Measurements from ENCODE around the gene COL19A1.

The COL19A1 gene

GRCh38 chr6:70225055-70225454 lies 358.7 kb downstream of the COL19A1 start:
- DNase-seq (ENCODE audit: low read depth) = no peak

DNA sequence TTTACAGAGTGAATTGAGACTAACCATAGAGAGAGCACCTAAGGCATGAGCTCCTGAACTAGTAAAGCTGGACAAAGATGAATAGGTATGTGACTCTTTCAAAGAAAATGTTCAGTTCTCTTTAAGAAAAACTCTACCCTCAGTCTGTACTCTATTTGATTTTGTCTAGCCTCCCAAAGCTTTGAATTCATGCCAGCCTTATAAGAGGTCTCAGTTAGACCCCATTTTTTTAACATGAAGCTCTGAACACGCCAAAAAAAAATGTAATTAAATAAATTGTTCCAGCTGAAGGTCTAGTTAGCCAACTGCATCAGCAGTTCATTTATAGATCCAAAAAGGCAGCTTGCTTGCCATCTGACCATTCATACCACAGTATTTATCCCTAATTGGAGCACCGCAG lies 365.0 kb downstream of the COL19A1 start:
- DNase-seq (ENCODE audit: low read depth) = no peak

DNA sequence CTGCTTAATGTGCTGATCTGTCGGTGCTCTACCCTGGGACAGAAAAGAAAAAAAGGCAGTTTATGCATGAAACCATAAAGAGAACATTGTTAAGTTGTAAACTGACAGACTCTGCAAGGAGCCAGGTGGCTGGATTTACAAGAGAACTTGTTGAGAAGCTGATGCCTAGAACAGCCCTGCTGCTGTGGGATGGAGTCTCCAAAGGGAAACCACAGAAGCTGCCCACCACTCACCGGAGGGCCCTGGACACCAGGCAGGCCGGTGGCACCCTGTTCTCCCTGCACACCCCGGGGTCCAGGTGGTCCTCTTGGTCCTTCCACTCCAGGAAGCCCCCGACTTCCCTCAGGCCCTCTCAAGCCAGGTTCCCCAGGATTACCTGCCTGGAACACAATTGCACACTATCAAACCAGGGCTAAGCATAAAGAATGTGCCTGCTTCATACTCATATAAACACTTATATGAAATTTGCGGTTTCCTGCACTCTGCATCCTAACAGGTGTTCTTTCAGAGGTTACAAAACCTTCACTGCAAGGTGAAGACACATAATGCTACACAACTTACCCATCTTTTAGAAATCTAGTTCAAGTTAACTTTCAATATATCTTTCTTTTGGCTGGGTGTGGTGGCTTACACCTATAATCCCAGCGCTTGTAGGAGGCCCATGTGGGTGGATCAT lies 368.3 kb downstream of the COL19A1 start:
- DNase-seq (ENCODE audit: low read depth) = no peak

GRCh38 chr6:70236343-70236742 lies 370.0 kb downstream of the COL19A1 start:
- DNase-seq (ENCODE audit: low read depth) = no peak

GRCh38 chr6:70241031-70241430 lies 374.7 kb downstream of the COL19A1 start:
- no peak for DNase-seq (ENCODE audit: low read depth)

GRCh38 chr6:70241991-70242420 lies 375.6 kb downstream of the COL19A1 start:
- DNase-seq (ENCODE audit: low read depth) = no peak

GRCh38 chr6:70246118-70246517 lies 379.8 kb downstream of the COL19A1 start:
- no peak for DNase-seq (ENCODE audit: low read depth)

DNA sequence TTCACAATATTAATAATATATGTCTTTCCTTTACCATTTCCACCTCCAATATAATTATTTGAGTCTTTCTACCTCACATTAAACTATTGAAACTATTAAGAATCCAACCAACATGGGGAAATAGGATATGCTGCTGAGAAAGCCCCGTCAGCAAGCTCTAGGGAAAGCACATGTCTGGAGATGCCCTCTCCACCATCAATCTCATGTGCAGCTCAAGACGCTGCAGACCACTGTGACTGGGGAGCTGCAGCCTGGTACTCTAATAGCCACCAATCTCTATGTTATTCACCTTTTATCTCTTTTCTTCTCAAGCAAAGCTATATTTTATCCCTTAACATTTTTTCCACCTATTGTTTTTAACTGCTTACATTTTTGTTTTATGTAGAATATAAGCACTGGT lies 386.2 kb downstream of the COL19A1 start:
- no peak for DNase-seq (ENCODE audit: low read depth)

DNA sequence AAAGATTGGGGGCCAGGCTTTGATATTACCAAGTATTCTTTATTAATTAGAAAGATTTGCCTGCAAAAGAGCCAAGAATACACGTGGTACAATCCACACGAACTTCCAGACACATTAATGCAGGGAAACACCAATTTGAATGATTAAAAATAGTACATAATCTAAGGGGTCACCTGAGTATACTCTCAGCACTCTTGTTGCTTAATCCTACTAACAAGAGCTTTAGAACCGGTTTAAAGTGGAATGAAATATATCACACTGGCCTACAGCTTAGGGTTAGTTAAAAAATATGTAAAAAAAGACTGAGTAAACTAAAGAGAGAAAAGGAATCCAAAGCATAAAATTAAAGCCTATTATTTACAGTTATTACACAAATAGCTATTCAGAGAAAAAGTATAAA lies 387.6 kb downstream of the COL19A1 start:
- DNase-seq (ENCODE audit: low read depth) = no peak

GRCh38 chr6:70254784-70255183 lies 388.4 kb downstream of the COL19A1 start:
- no peak for DNase-seq (ENCODE audit: low read depth)

DNA sequence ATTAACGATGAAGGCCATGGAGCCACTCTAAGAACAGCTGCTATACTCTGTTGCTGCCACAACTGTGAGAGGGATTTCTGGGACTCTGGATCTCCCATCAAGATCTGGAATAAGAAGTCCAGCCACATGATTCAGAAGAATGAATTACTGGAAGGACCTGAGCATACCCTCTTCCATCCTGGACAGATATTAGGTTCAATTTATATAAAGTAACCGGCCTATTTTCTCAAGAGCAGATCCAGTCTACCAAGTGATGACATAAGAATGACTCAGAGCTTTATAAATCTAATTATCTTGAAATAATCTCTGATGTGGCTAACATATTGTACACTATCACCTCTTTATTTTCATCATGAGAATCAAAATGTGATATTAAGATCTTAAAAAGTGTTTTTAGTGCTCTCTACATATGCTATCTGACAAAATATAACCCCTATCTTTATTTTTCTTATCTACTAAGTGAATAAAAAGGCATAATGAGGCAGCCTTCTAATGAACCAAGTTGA lies 391.5 kb downstream of the COL19A1 start:
- no peak for DNase-seq (ENCODE audit: low read depth)

DNA sequence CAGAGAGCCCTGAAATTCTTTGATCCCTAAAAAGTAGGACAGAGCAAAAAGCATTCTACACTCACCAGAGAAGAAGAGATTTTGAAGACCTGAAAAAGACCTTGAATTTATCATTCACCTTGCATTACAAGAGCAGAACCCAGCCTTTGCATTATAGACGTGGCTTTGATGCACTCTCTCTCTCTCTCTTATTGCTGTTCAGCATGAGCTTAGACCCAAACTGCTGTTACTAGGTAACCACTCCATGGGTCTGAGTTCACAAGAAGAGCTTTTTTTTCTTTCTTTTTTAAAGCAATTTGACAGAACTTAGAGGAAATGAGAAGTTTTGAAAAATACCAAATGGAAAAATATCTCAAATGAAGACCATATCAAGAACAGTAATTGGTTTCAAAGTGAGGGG lies 392.1 kb downstream of the COL19A1 start:
- no peak for DNase-seq (ENCODE audit: low read depth)
